HG03025 (cell line): ENCODE data around the gene USP34.

Experiments used
- ATAC-seq: cut with Tn5 transposase; IDR thresholded peaks from one replicate; pipeline ENCODE4 v1.9.1; 2021; ENCODE audit warnings: mild to moderate bottlenecking, moderate library complexity; ENCODE audit not compliant: unreplicated experiment, low FRiP score

USP34 gene

DNA sequence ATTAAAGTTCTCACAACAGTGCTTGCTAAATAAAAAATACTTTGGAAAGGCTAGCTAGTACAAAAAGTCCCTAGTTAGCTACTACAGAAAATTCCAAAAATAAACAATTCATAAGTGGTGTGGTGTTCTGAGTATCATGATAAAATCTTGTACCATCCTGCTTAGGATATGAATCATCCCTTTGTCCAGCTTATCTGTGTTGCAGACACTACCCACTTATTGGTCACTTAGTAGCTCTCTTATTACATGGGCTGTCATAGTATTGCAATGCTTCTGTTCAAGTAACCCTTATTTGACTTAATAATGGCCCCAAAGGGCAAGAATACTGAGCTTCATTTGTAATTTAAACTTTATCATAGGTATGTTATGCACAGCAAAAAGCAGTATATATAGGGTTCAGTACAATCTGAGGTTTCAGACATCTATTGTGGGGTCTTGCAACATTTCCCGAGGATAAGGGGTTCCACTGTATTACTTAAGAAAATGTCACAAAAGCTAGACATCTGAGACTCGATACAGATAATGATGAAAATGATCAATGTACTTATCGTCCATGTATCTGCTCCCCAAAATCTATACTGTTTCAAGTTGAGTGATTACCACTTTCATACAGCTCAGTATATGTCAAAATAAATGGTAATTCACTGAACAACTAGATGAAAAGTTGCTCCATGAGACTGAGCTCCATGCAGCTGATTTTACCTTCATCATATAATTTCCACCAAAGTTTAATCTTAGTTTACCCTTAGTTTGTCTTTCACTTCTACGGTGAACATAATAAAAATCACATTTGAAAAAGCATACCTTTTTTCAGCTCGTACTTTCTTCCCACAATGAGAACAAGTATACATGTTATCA is 215.1 kb downstream of the USP34 start:
- ATAC-seq: no peak

GRCh38 chr2:61254536-61254935 is 216.4 kb downstream of the USP34 start:
- no peak for ATAC-seq

GRCh38 chr2:61253136-61253535 is 217.8 kb downstream of the USP34 start:
- no peak for ATAC-seq

DNA sequence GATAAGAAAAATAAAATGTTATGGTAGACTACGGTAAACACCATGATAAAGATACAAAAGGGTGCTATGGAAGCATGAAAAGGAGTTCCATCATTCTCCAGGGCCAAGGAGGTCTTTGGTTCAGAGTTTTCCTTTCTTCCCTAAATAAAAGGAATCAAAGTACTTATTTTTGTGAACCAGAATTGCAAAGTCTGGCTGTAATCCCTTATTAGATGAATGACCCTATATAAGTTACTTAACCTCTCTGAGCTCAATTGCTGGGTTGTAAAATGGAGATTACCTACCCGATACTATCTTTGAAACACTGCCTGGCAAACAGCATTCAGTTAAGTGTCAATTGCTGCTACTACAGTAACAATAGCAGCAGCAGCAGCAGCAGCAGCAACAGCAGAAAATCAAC is 218.9 kb downstream of the USP34 start:
- no peak for ATAC-seq

- ATAC-seq: no peak
These were observed 221.3 kb downstream of the USP34 start for GRCh38 chr2:61249521-61250071.

DNA sequence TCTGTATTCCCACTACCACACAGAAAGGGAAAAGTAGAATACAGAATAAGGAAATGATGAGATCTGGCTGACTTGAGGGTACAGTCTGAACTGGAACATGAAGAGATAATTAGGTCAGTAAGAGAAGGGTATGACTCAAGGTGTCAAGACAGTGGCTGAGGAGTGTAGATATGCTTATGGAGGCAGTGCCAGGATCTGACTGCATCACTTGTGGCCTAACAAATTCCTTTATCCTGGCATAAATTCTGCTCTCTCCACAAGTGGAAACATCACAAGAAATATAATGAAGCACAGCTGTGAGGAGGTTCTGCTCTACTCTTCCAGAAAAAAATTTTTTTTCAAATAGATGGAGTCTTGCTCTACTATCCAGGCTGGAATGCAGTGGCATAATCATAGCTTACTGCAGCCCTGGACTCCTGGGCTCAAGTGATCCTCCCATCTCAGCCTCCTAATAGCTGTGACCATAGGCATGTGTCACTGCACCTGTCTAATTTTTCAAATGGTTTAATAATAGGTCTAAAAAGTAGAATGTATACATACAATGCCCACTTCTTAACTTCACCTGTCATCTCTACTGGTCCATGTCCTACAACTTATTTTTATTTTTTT is 223.6 kb downstream of the USP34 start:
- ATAC-seq: no peak

DNA sequence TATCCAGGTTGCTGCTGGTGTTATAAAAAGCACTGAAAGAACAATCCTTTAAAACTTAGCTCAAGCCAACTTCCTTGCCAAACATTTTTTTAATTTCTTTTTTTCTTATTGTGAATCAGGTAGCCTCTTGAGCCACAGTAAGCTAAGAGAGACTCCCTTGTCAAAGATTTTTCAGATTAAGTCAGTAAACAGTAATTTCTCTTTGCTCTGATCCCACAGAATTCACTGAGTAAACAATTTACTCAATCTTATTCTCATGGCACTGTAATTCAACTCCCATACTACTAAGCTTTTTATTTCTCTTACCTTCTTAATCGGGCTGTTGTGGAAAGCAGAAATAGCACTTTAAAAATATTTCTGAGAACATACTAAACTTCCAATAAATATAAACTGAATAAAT is 226.2 kb downstream of the USP34 start:
- no peak for ATAC-seq

DNA sequence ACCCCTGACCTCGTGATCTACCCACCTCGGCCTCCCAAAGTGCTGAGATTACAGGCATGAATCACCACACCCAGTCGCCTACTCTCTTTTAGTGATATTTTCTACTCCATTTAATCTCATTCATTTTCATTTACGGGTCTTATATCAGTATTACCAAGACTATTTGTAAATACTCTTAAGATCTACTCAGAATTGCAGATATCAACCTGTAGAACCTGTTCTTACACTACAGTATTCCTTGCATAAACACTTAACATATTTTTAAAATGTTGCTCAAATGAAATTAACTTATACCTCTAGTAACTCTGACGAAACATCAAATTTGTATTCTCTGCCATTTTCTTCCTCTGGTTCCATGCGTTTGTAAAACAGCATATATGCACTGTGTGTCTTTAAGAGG is 229.6 kb downstream of the USP34 start:
- no peak for ATAC-seq

GRCh38 chr2:61238219-61239012 is 232.5 kb downstream of the USP34 start:
- no peak for ATAC-seq

- ATAC-seq: no peak
These were observed 235.2 kb downstream of the USP34 start for GRCh38 chr2:61235716-61236115.

DNA sequence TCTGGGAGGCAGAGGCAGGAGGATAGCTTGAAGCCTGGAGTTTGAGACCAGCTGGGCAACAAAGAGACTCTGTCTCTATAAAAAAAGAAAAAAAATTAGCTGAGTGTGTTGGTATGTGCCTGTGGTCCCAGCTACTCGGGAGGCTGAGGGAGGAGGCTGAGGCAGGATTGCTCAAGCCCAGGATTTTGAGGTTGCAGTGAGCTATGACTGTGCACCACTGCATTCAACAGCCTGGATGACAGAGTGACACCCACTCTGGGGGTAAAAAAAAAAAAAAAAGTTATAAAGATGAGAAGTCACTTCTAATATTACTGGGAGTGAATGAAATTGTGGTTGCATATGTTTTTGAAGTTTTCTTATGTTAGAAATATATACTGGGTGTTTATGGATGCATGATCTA is 237.3 kb downstream of the USP34 start:
- no peak for ATAC-seq

GRCh38 chr2:61229936-61230335 is 241.0 kb downstream of the USP34 start:
- ATAC-seq: no peak

DNA sequence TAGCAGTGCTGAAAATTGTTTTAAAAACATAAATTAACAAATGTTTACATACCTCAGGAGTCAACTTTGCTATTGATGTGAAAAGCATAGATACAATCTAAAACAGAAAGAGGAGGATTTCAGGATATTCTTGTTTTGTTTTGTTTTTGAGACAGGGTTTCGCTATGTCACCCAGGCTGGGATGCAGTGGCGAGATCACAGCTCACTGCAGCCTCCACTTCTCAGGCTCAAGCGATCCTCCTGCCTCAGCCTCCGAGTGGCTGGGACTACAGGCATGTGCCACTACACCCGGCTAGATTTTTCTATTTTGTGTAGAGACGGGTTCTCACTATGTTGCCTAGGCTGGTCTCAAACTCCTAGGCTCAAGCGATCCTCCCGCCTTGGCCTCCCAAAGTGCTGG is 248.3 kb downstream of the USP34 start:
- no peak for ATAC-seq

DNA sequence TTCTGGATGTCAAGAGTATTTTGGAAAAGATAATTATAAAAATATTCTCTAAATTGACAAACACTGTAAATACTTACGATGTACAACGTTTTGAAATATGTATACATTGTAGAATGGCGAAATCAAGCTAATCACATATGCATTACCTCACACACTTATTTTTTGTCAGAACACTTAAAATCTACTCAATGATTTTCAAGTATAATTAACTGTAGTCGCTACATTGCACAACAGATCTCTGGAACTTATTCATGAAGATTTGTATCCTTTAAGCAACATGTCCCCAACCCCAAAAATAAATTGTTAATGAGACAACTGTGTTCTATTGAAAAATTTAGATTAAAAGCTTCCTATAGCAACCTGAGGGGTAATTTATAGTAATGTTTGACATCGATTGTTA is 249.1 kb downstream of the USP34 start:
- no peak for ATAC-seq

DNA sequence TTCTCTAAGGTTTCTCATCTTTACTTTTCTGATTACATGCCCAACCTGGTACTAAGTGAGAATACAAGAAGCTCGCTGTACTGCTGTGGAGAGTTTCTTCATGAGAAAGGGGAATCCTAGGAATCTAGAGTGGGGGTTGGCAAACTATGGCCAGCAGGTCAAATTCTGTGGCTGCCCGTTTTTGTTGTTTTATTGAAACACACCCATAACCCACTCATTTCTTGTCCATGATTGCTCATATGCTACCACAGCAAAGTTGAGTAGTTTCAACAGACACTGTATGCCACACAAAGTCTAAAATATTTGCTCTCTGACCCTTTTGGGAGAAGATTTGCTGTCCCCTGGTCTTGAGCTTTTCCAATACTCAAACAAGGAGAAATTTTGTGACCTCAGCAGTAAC is 250.1 kb downstream of the USP34 start:
- no peak for ATAC-seq

DNA sequence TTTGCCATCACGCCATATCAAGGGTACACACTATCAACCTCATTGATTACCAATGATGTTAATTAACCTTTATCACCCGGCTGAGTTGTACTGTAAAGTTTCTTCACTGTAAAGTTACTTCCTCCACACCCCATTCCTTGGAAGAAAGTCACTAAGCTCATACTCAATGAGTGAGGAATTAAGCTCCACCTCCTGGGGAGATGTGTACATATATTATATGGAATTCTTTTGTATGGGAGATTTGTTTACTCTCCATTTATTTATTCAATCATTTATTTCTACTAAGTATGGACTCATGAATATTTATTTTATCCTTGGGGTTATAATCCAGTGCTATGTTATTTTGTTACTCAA is 252.1 kb downstream of the USP34 start:
- ATAC-seq: no peak

- ATAC-seq: no peak
These were observed 252.6 kb downstream of the USP34 start for GRCh38 chr2:61218076-61218816.

DNA sequence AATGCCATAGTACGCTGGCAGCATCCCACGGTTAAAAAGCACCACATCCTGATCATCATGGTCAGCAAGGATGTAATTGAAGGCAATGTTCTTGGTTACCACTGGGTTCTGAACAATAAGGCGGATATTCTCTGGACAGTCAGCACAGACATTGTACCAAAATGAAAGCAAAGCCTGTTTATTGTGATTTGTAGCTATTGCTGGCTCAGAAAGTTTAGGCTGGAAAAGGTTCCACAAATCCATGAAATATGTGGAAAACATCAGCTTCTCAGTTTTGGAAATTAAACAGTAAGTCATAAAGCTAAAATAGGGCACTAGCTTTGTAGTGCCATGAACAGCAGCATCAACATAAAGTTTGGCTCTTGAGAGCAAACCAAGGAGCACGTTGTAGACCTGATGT is 256.7 kb downstream of the USP34 start:
- no peak for ATAC-seq

GRCh38 chr2:61210332-61210981 is 260.4 kb downstream of the USP34 start:
- no peak for ATAC-seq

GRCh38 chr2:61205132-61205531 is 265.8 kb downstream of the USP34 start:
- ATAC-seq: no peak
